Measurements from ENCODE around the gene TP53AIP1.
"Not testable (repeated sequence)": the region's sequence is repeated elsewhere in the genome, so short reads cannot be mapped to it uniquely, and the experiment has no call there.

TP53AIP1 gene

DNA sequence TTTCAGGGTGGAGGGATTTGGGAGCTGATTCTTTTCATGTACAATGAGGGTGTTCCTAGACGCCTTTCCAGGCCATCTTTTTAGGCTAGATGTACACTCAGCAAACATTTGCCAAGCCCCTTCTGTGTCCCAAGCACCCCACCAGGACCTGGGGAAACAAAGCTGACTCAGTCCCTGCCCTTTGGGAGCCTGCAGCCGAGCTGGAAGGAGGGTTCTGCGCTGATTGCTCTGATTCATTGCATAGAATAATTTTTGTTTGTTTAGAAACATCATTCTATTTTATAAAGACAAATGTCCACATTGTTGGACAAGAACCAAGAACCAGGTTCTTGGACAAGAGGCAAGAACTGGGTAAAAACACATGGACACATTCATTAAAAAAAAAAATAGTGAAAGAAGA is 16.7 kb downstream of the TP53AIP1 start:
- no peaks in the 10 kb centered on the region for H3K9me3 Mint-ChIP-seq
- no peak overlapping the region for H3K27ac Mint-ChIP-seq
- no peak overlapping the region for H3K4me3 Mint-ChIP-seq
- H3K4me1 Mint-ChIP-seq: peaks cover 17% of the 10 kb centered on the region
- DNase-seq (no peak), ATAC-seq (no peak)
- H3K36me3 Mint-ChIP-seq (ENCODE audit: low read depth): no peaks in the 10 kb centered on the region
- peaks cover 4% of the 10 kb centered on the region for H3K27me3 Mint-ChIP-seq

DNA sequence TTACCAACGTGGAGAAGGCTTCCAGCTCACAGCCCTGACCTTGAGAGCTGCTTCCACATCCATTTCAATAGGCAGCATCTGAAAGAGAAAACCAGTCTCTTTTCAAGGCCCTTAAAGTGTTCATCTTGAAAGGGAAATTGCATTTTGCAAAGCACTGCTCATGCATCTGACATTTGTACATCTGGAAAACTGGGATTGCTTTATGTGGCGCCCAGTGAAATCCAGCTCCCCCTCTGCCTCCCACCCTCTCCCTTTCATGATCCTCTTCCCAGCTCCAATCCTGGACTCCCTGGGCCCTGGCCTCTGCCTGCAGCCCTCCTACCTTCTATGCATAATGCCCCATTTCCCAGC is 17.4 kb downstream of the TP53AIP1 start:
- Mint-ChIP-seq H3K4me3 (no peak overlapping the region), H3K4me1 (peaks cover 17% of the 10 kb centered on the region), H3K27ac (no peak overlapping the region), H3K9me3 (no peaks in the 10 kb centered on the region), H3K27me3 (peaks cover 4% of the 10 kb centered on the region), H3K36me3 (ENCODE audit: low read depth) (no peaks in the 10 kb centered on the region)
- DNase-seq (no peak), ATAC-seq (no peak)

GRCh38 chr11:128924510-128925249 is 18.0 kb downstream of the TP53AIP1 start:
- Mint-ChIP-seq H3K9me3 (no peaks in the 10 kb centered on the region), H3K36me3 (ENCODE audit: low read depth) (no peaks in the 10 kb centered on the region), H3K27me3 (peaks cover 7% of the 10 kb centered on the region), H3K4me1 (peaks cover 16% of the 10 kb centered on the region), H3K4me3 (no peak overlapping the region), H3K27ac (no peak overlapping the region)
- ATAC-seq (no peak), DNase-seq (no peak)

DNA sequence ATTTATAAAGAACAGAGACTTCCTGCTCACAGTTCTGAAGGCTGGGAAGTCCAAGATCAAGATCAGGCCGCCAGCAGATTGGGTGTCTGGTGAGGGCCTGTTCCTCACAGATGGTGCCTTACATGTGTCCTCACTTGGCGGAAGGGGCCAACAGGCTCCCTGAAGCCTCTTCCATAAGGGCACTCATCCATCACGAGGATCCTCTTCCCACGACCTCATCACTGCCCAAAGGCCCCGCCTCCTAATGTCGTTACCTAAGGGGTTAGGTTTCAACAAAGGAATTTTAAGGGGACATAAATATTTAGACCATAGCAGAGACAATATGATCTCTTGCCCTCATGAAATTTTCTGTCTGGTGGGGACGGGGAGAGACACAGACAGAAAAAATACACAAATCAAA is 18.6 kb downstream of the TP53AIP1 start:
- Mint-ChIP-seq H3K27ac (no peak overlapping the region), H3K9me3 (no peaks in the 10 kb centered on the region), H3K4me3 (no peak overlapping the region), H3K27me3 (peaks cover 6% of the 10 kb centered on the region), H3K36me3 (ENCODE audit: low read depth) (no peaks in the 10 kb centered on the region), H3K4me1 (peaks cover 13% of the 10 kb centered on the region)
- ATAC-seq (no peak), DNase-seq (no peak)

DNA sequence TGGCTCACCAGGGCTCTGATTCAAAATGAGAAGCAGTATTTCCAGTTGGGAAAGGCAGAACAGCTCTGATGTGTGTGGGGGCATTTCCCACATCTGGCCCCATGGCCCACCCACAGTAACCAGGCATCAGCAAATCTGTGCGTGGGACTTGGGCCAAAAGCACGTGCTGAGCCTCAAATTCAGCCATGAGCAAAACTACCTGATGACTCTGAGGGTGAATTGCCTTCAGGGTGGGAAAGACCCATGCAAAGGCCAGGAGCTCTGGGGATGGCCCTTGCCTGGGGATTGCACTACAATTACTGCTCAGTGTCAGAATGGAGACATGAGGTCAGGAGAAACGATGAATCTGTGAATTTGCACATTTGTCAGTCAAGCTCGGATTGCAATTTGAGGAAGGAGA is 20.9 kb downstream of the TP53AIP1 start:
- peaks cover 9% of the 10 kb centered on the region for H3K27me3 Mint-ChIP-seq
- no peaks in the 10 kb centered on the region for H3K9me3 Mint-ChIP-seq
- H3K4me1 Mint-ChIP-seq: peaks cover 7% of the 10 kb centered on the region
- H3K36me3 Mint-ChIP-seq (ENCODE audit: low read depth): no peaks in the 10 kb centered on the region
- H3K27ac Mint-ChIP-seq: no peak overlapping the region
- DNase-seq (no peak), ATAC-seq (peak; percentile 65)
- H3K4me3 Mint-ChIP-seq: no peak overlapping the region

DNA sequence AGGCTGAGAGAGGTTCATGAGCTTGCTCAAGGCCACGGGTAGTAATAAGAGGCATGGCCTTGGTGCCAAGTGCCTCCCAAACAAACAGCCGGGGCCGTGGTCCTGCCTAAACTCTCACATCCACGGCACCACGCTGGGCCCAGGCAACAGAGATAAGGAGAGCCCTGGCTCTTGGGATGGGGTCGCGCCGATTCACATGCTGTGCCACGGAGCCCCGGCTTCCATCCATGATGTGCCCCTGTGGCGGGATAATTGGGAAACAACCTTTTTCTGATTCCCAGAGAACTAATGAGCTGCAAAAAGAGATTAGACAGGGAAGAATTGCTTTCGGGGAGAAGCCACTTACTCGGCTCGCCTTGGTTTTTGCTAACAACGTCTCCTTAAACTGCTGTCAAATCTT is 22.0 kb downstream of the TP53AIP1 start:
- H3K27ac Mint-ChIP-seq: no peak overlapping the region
- H3K27me3 Mint-ChIP-seq: peaks cover 12% of the 10 kb centered on the region
- H3K9me3 Mint-ChIP-seq: no peaks in the 10 kb centered on the region
- DNase-seq (no peak), ATAC-seq (no peak)
- no peak overlapping the region for H3K4me3 Mint-ChIP-seq
- peaks cover 7% of the 10 kb centered on the region for H3K4me1 Mint-ChIP-seq
- no peaks in the 10 kb centered on the region for H3K36me3 Mint-ChIP-seq (ENCODE audit: low read depth)

GRCh38 chr11:128919635-128920034 is 23.0 kb downstream of the TP53AIP1 start:
- peaks cover 16% of the 10 kb centered on the region for H3K27me3 Mint-ChIP-seq
- not testable (repeated sequence) for DNase-seq; ATAC-seq; H3K36me3 Mint-ChIP-seq (ENCODE audit: low read depth); H3K4me1 Mint-ChIP-seq; H3K27ac Mint-ChIP-seq; H3K9me3 Mint-ChIP-seq; H3K4me3 Mint-ChIP-seq

GRCh38 chr11:128919216-128919615 is 23.5 kb downstream of the TP53AIP1 start:
- Mint-ChIP-seq H3K4me3 (no peak overlapping the region), H3K36me3 (ENCODE audit: low read depth) (no peaks in the 10 kb centered on the region), H3K27me3 (peaks cover 16% of the 10 kb centered on the region), H3K9me3 (no peaks in the 10 kb centered on the region), H3K4me1 (peaks cover 7% of the 10 kb centered on the region), H3K27ac (no peak overlapping the region)
- ATAC-seq (no peak), DNase-seq (no peak)

DNA sequence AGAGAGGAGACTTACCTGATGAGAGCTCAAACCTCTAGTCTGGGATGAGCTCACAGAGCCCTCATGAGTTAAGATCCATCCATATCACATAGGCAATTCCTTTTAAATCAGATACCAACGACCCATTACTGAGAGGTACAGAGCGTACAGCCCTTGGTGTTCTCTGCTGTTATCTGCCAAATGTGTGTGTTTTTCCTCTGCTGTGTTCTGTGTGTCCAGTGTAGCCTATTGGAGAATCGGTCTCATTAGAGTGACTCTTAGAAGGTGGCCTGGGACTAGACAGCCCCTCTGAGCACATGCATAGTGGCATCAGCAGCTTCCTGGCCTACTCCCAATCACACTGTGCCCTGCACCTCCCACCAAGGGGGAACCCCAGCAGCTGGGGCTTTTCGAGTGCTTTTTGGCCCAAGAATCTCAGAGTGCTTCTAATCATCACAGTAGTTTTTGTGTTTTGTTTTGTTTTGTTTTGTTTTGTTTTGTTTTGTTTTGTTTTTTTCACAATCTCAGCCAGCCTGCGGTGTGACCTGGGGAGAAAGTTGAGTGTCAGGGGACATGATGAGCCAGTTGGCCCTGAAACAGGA is 25.4 kb downstream of the TP53AIP1 start:
- Mint-ChIP-seq H3K4me3 (no peak overlapping the region), H3K27ac (no peak overlapping the region), H3K27me3 (peaks cover 17% of the 10 kb centered on the region), H3K4me1 (peaks cover 7% of the 10 kb centered on the region), H3K36me3 (ENCODE audit: low read depth) (no peaks in the 10 kb centered on the region), H3K9me3 (no peaks in the 10 kb centered on the region)
- DNase-seq (no peak), ATAC-seq (no peak)

DNA sequence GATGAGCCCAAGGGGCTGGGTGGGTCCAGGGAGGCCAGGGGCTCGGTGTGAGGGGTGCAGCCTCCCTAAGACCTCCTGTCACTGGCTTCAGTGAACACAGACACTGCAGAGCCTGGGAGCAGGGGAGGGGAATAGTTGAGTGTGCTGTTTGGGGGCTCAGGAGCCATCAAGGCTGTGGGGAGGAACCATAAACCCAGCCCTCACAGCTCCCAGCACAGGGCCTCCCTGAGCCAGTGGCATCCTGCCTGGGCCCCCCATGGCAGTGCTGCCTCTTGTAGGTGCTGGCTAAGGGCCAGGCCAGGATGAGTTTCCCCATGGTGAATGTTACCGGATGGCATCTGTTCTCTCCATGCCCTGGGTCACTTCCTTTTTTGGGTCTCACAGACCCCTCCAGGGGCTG is 26.0 kb downstream of the TP53AIP1 start:
- Mint-ChIP-seq H3K36me3 (ENCODE audit: low read depth) (no peaks in the 10 kb centered on the region), H3K4me3 (no peak overlapping the region), H3K4me1 (peaks cover 4% of the 10 kb centered on the region), H3K9me3 (no peaks in the 10 kb centered on the region), H3K27ac (no peak overlapping the region), H3K27me3 (peaks cover 19% of the 10 kb centered on the region)
- ATAC-seq (no peak), DNase-seq (no peak)

DNA sequence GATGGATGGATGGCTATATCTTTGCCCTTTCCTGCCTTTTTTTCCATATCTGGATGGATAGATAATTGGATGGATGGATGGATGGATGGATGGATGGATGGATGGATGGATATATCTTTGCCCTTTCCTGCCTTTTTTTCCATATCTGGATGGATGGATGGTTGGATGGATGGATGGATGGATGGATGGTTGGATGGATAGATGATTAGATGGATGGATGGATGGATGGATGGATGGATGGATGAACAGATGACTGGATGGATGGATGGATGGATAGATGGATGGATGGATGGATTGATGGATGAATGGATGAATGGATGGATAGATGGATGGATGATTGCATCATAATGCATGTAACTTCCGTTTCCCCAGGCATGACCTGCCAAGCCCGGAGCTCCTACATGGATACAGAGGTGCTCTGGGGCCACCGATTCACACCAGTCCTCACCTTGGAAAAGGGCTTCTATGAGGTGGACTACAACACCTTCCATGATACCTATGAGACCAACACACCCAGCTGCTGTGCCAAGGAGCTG is 26.6 kb downstream of the TP53AIP1 start:
- Mint-ChIP-seq H3K27ac (no peak overlapping the region), H3K27me3 (peaks cover 21% of the 10 kb centered on the region), H3K36me3 (ENCODE audit: low read depth) (no peaks in the 10 kb centered on the region), H3K9me3 (no peaks in the 10 kb centered on the region), H3K4me3 (no peak overlapping the region), H3K4me1 (peaks cover 4% of the 10 kb centered on the region)
- ATAC-seq (no peak), DNase-seq (no peak)

GRCh38 chr11:128915149-128915521 is 27.5 kb downstream of the TP53AIP1 start:
- Mint-ChIP-seq H3K4me1 (peaks cover 4% of the 10 kb centered on the region), H3K36me3 (ENCODE audit: low read depth) (no peaks in the 10 kb centered on the region), H3K27me3 (peaks cover 23% of the 10 kb centered on the region), H3K27ac (no peak overlapping the region), H3K9me3 (no peaks in the 10 kb centered on the region), H3K4me3 (no peak overlapping the region)
- DNase-seq (no peak), ATAC-seq (no peak)

DNA sequence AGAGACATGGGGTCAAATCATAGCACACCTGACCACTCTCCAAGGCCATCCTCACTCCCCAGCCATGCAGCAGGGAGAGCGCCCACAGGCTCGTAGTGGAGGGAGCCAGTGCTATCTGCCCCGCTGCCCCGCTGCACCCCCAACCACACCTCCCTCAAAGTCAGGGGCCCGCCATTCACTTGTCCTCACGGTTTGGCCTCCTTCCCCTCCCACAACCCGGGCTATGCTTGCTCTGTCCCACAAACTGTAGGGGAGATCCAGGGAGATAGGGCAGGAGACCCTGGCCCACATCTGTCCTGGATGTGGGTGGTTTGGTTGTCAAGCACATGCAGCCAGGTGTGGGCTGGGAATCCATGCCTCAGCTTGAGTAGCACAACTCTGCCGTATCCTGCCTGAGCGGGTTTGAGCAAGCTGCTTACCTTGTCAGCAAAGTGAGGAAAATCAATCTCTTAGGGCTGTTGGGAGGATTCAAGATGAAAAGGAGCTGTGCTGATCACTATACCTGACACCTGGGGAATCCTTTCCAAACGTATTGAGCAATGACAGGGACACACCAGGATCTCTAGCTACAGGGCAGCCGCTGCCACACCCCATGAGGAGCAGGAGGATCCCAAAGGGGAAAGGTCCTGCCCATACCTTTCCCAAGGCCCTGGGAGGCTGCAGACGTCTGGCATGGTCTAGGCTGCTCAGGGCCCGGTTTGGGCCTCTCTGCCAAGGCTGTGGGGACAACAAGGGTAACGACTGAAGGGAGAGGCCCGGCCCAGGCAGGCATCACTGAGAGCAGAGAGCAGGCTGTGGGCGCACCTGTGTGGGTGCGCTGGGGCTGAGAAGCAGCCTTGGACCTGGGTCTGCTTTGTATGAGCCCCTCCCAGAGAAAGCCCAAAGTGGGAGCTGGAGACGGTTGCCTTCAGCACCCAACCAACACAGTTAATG is 28.2 kb downstream of the TP53AIP1 start:
- ATAC-seq (no peak), DNase-seq (no peak)
- Mint-ChIP-seq H3K9me3 (no peaks in the 10 kb centered on the region), H3K36me3 (ENCODE audit: low read depth) (no peaks in the 10 kb centered on the region), H3K4me3 (no peak overlapping the region), H3K27me3 (peaks cover 26% of the 10 kb centered on the region), H3K4me1 (peaks cover 4% of the 10 kb centered on the region), H3K27ac (no peak overlapping the region)

- H3K36me3 Mint-ChIP-seq (ENCODE audit: low read depth): no peaks in the 10 kb centered on the region
- no peak overlapping the region for H3K27ac Mint-ChIP-seq
- H3K27me3 Mint-ChIP-seq: peaks cover 30% of the 10 kb centered on the region
- no peaks in the 10 kb centered on the region for H3K9me3 Mint-ChIP-seq
- H3K4me1 Mint-ChIP-seq: no peaks in the 10 kb centered on the region
- DNase-seq (no peak), ATAC-seq (no peak)
- no peak overlapping the region for H3K4me3 Mint-ChIP-seq
Measured at GRCh38 chr11:128913806-128914205, 28.9 kb downstream of the TP53AIP1 start.

DNA sequence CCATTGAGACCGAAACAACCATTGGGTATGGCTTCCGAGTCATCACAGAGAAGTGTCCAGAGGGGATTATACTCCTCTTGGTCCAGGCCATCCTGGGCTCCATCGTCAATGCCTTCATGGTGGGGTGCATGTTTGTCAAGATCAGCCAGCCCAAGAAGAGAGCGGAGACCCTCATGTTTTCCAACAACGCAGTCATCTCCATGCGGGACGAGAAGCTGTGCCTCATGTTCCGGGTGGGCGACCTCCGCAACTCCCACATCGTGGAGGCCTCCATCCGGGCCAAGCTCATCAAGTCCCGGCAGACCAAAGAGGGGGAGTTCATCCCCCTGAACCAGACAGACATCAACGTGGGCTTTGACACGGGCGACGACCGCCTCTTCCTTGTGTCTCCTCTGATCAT is 31.0 kb downstream of the TP53AIP1 start:
- peaks cover 38% of the 10 kb centered on the region for H3K27me3 Mint-ChIP-seq
- peaks cover 5% of the 10 kb centered on the region for H3K4me1 Mint-ChIP-seq
- DNase-seq (no peak), ATAC-seq (no peak)
- no peak overlapping the region for H3K27ac Mint-ChIP-seq
- H3K36me3 Mint-ChIP-seq (ENCODE audit: low read depth): no peaks in the 10 kb centered on the region
- H3K4me3 Mint-ChIP-seq: no peak overlapping the region
- no peaks in the 10 kb centered on the region for H3K9me3 Mint-ChIP-seq

All from activated naive CD8-positive, alpha-beta T cell treated with anti-CD3 and anti-CD28 coated beads, Interleukin-2, amount 50 U/mL, for 24 hours (primary cell).